Activated CD8-positive, alpha-beta memory T cell treated with anti-CD3 and anti-CD28 coated beads for 36 hours (primary cell): ENCODE data around the gene ABCF2. TPM values are rescaled to one million over a fixed set of nuclear protein-coding genes. Genes with fewer than 3 reads are reported as not detected.

ENCODE experiments used
- CTCF ChIA-PET: fragments of 350-600 bp; sonication (Branson Sonifier 250); formaldehyde crosslinking; loops from one replicate; lab custom pipeline; 2021; ENCODE audit warnings: antibody characterized with exemption; lab: Charles Lee
- POLR2A ChIA-PET: fragments of 350-600 bp; sonication (Branson Sonifier 250); formaldehyde crosslinking; loops from one replicate; lab custom pipeline; 2021; ENCODE audit warnings: antibody characterized with exemption; lab: Charles Lee
- total RNA-seq, 2 experiments: library from RNA; stranded (reverse); gene quantifications; one replicate each; pipeline ENCODE4 v1.2.3, GENCODE V29; 2021

The ABCF2 gene
- total RNA-seq, 2 experiments from 2014 or later = 86.5 to 96.8 TPM

- POLR2A ChIA-PET = no interaction called here
- CTCF ChIA-PET = interaction anchor here (2.6 kb wide), 1 partner anchor 9 kb away, joined by 12 read pairs; no protein-coding TSS in a partner anchor
Measured at GRCh38 chr7:151235091-151235787, 8.2 kb upstream of the ABCF2 start.

DNA sequence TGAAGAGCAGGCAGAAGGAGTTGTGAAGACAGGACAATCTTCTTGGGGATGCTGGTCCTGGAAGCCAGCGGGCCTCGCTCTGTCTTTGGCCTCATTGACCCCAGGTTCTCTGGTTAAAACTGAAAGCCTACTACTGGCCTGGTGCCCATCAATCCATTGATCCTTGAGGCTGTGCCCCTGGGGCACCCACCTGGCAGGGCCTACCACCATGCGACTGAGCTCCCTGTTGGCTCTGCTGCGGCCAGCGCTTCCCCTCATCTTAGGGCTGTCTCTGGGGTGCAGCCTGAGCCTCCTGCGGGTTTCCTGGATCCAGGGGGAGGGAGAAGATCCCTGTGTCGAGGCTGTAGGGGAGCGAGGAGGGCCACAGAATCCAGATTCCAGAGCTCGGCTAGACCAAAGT lies 6.8 kb upstream of the ABCF2 start:
- CTCF ChIA-PET = interaction anchor here (0.6 to 2.9 kb wide), 4 partner anchors 10 to 247 kb away, joined by 4 to 12 read pairs (median 10); no protein-coding TSS in a partner anchor

GRCh38 chr7:151232917-151233701 lies 6.1 kb upstream of the ABCF2 start:
- POLR2A ChIA-PET = interaction anchor here (1.8 kb wide), 1 partner anchor 11 kb away, joined by 9 read pairs; no protein-coding TSS in a partner anchor

More for the DNA sequence above, 6.8 kb upstream of the ABCF2 start:
- POLR2A ChIA-PET = interaction anchor here (1.8 kb wide), 1 partner anchor 10 kb away, joined by 9 read pairs; no protein-coding TSS in a partner anchor

DNA sequence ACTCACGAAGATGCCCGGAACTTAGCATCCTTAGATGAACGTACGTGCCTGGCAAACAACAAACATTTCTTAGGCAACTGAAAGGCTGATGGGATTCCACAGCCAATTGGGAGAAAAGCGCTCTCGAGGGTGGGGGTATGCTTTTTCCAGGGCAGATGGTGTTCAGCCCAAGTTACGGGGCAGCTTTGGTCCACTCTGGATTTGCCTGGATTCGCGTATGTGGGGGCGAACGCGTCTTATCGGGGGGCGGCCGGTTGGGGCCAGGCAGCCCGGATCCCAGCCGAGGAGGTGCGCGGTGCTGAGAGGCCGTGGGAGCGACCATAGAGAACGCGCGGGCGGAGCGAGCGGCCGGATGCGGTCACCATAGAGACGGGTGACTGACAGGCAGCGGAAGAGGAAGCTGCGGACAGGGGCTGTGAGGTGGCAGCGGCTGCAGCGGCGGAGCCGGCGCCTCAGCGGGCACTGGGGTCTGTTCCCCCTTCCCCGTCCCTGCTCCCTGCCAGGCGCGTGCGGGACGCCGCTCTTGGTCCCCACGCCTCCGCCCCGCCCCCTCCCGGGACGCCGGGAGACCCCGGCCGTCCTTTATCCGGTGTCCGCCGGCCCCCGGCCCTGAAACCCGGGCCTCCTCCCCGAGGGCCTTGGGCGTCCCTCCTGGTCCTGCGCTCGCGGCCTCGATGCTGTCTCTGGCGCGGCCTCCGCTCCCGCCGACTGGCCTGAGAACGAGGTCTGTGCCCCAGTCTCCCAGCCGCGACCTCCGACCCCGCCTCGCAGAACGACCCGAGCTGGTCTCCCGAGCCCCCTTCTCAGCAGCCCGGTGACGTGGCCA lies 5.3 kb upstream of the ABCF2 start, which contains the start of gene CHPF2:
CHPF2 (plus strand) TSS at position 393 of the 826 bp plus-strand sequence. CDS start 1,529 bp downstream, outside the sequence.
- CTCF ChIA-PET = interaction anchor here (0.6 to 2.9 kb wide), 6 partner anchors 10 to 109 kb away, joined by 3 to 12 read pairs (median 3); no protein-coding TSS in a partner anchor
- POLR2A ChIA-PET = interaction anchor here (1.8 kb wide), 1 partner anchor 11 kb away, joined by 9 read pairs; no protein-coding TSS in a partner anchor

More at GRCh38 chr7:151232917-151233701, 6.1 kb upstream of the ABCF2 start:
- CTCF ChIA-PET = interaction anchor here (0.6 to 2.9 kb wide), 7 partner anchors 9 to 109 kb away, joined by 3 to 12 read pairs (median 3); no protein-coding TSS in a partner anchor

DNA sequence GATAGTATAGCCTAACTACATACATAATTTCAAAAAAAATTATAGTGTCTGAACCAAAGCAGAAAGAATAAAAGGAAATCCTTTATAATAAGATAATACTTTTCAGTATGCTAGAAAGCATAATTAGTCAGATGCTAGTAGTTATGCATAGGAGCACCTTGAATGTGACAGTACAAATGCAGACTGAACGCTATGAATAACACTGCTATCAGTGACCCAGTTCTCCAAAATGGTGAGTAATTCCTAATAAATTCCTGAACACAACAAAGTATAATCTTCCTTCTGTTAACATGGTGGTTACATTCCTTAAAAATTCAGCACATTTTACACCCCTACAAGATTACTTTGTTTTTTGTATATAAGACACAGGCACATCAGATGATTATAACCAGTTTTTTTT lies 4.1 kb upstream of the ABCF2 start:
- POLR2A ChIA-PET = no interaction called here
- CTCF ChIA-PET = interaction anchor here (5.1 kb wide), 1 partner anchor 13 kb away, joined by 30 read pairs; no protein-coding TSS in a partner anchor

DNA sequence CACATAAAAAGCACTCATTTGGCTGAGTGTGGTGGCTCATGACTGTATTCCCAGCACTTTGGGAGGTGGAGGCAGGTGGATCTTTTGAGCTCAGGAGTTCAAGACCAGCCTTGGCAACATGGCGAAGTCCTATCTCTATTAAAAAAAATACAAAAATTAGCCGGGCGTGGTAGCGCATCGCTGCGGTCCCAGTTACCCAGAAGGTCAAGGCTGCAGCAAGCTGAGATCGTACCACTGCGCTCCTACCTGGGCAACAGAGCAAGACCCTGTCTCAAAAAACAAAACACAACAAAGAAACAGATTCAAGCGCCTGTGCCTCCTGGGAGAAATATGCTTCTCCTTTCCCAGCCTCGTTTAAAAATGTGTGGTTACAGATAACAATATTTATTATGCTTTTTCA lies 2.2 kb upstream of the ABCF2 start:
- CTCF ChIA-PET = interaction anchor here (5.1 kb wide), 1 partner anchor 14 kb away, joined by 30 read pairs; no protein-coding TSS in a partner anchor
- POLR2A ChIA-PET = no interaction called here

GRCh38 chr7:151228024-151228866 lies 1.2 kb upstream of the ABCF2 start:
- CTCF ChIA-PET = interaction anchor here (0.9 to 5.1 kb wide), 4 partner anchors 15 to 210 kb away, joined by 3 to 30 read pairs (median 4); no protein-coding TSS in a partner anchor
- POLR2A ChIA-PET = interaction anchor here (0.6 to 1.6 kb wide), 2 partner anchors 15 to 220 kb away, joined by 3 to 7 read pairs; no protein-coding TSS in a partner anchor

- ChIA-PET POLR2A (interaction anchor here (0.8 to 1.6 kb wide), 5 partner anchors 13 to 218 kb away, joined by 3 to 7 read pairs (median 5); no protein-coding TSS in a partner anchor), CTCF (interaction anchor here (1.0 to 5.1 kb wide), 8 partner anchors 17 to 208 kb away, joined by 3 to 30 read pairs (median 3); no protein-coding TSS in a partner anchor)
Measured at GRCh38 chr7:151226560-151226874, 488 bp downstream of the ABCF2 start.

DNA sequence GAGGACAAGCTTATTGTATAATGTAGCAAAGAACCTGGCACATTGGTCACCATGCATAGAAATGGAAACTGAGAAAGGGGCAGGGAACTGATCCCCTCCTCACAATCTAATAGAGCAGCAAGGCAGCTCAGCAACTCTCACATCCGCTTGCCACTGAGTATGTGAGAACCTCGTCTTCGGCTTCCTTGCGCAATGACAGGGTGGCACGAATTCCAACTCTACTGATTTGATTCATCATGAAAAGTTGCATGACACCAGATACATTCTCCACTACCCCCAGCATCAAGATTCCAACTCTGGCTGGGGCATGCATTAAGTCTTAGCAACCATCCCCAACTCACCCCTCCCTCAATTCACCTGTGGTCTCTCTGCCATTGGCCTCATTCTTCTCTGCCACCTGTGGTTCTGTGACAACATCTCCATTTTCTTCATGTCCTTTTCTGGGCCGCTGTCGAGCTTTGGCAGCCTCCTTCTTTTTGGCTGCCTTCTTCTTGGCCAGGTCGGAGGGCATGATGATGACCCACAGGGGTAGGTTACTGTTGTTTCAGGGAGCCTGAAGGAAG lies 976 bp downstream of the ABCF2 start:
- POLR2A ChIA-PET = interaction anchor here (0.9 kb wide), 1 partner anchor 187 kb away, joined by 3 read pairs; no protein-coding TSS in a partner anchor
- CTCF ChIA-PET = interaction anchor here (1.0 to 5.1 kb wide), 5 partner anchors 11 to 208 kb away, joined by 3 to 30 read pairs (median 3); no protein-coding TSS in a partner anchor

DNA sequence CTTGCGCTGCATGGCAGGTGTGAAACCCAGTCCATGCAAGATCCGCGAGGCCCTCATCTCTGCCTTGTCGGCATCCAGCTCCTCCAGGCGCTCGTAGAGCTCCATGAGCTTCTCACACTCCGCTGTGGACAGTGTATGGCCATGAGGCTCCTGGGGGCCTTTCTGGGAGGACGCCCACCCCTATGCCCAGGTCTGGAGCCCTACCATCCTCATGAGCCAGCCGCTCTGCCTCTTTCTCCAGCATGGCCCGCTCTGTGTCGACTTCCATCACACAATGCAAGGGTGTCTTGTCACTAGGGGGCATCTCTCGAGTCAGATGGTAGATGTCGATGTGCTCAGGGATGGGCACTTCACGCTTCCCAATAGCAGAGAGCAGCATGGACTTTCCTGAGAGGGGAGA lies 3.3 kb downstream of the ABCF2 start:
- CTCF ChIA-PET = interaction anchor here (0.8 to 1.4 kb wide), 3 partner anchors 13 to 52 kb away, joined by 3 to 6 read pairs (median 3); no protein-coding TSS in a partner anchor
- POLR2A ChIA-PET = no interaction called here

DNA sequence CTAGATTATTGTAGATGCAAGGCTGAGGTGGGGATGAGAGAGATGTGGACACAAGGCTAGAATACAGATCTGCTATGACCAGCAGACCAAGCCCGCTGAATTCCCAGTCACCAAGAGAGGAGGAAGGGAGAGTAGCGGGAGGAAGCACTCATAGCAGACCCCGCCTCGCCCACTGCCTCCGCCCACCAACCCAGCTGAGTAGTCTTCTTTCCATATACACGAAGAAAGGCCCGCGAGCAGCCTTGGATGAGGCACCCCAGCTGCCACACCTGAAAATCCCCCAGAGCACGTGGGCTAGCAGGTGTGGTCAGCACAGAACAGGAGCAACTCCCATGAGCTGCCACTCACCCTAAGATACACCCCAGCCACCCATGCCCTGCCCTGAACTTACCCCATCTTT lies 8.8 kb downstream of the ABCF2 start:
- ChIA-PET CTCF (interaction anchor here (0.9 kb wide), 1 partner anchor 94 kb away, joined by 4 read pairs; no protein-coding TSS in a partner anchor), POLR2A (no interaction called here)

- ChIA-PET CTCF (no interaction called here), POLR2A (no interaction called here)
Measured at GRCh38 chr7:151215396-151215795, 11.6 kb downstream of the ABCF2 start.

- ChIA-PET CTCF (no interaction called here), POLR2A (interaction anchor here (1.9 kb wide), 1 partner anchor 13 kb away, joined by 7 read pairs; the partner anchor contains the start of gene ABCF2)
Measured at GRCh38 chr7:151213826-151214225, 13.2 kb downstream of the ABCF2 start.

- CTCF ChIA-PET = no interaction called here
Measured at GRCh38 chr7:151212626-151213025, 14.4 kb downstream of the ABCF2 start.

DNA sequence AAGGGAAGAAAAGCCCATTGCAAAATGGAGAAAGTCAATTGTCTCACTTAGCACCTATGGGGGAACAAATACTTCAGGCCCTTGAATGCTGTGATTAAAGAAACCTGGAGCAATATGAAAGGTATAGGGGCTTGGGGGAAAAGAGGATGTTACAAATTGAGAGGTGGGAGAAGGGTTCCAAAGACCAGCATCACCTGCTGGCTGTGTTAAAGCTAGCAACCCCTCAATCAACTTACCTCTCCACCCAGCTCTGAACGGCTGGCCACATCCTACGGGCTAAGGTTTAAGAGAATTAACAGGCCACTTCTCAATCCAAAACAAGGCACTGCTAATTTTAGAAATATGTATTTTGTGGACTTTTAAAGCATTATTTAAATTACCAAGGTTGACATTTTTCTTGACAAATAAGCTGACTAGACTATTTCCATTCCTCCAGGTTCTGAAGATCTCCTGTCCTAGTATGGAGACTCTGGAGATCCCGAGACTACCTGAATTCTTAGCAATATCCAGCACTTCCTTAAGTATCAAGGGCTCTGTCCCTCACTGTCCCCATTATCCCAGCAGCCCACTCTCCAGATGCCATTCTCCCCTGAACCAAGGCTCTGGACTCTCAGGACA lies 15.7 kb downstream of the ABCF2 start:
- CTCF ChIA-PET = interaction anchor here (0.6 kb wide), 1 partner anchor 9 kb away, joined by 3 read pairs; no protein-coding TSS in a partner anchor
- POLR2A ChIA-PET = no interaction called here

More at GRCh38 chr7:151212626-151213025, 14.4 kb downstream of the ABCF2 start:
- POLR2A ChIA-PET = interaction anchor here (1.9 kb wide), 1 partner anchor 14 kb away, joined by 7 read pairs; the partner anchor contains the start of gene ABCF2
